Measurements from ENCODE around the gene LARGE1.

Gene LARGE1

GRCh38 chr22:33520904-33521780 is 399.1 kb downstream of the LARGE1 start:
- DNase-seq (ENCODE audit: low spot score): no peak

- no peak for DNase-seq (ENCODE audit: low spot score)
Measured at GRCh38 chr22:33519974-33520903, 400.0 kb downstream of the LARGE1 start.

- DNase-seq (ENCODE audit: low spot score): no peak
Measured at GRCh38 chr22:33519071-33519973, 401.0 kb downstream of the LARGE1 start.

GRCh38 chr22:33518405-33518804 is 401.9 kb downstream of the LARGE1 start:
- no peak for DNase-seq (ENCODE audit: low spot score)

- no peak for DNase-seq (ENCODE audit: low spot score)
Measured at GRCh38 chr22:33515795-33516194, 404.5 kb downstream of the LARGE1 start.

- DNase-seq (ENCODE audit: low spot score): no peak
Measured at GRCh38 chr22:33513388-33514338, 406.6 kb downstream of the LARGE1 start.

GRCh38 chr22:33512908-33513307 is 407.4 kb downstream of the LARGE1 start:
- no peak for DNase-seq (ENCODE audit: low spot score)

- no peak for DNase-seq (ENCODE audit: low spot score)
Measured at GRCh38 chr22:33510429-33510904, 409.8 kb downstream of the LARGE1 start.

- no peak for DNase-seq (ENCODE audit: low spot score)
Measured at GRCh38 chr22:33504941-33505625, 415.2 kb downstream of the LARGE1 start.

GRCh38 chr22:33496112-33496511 is 424.2 kb downstream of the LARGE1 start:
- no peak for DNase-seq (ENCODE audit: low spot score)

GRCh38 chr22:33493476-33494205 is 426.6 kb downstream of the LARGE1 start:
- DNase-seq (ENCODE audit: low spot score): no peak

- DNase-seq (ENCODE audit: low spot score): no peak
Measured at GRCh38 chr22:33492210-33492651, 428.0 kb downstream of the LARGE1 start.

GRCh38 chr22:33487041-33487716 is 433.1 kb downstream of the LARGE1 start:
- DNase-seq (ENCODE audit: low spot score): no peak

GRCh38 chr22:33481550-33481949 is 438.7 kb downstream of the LARGE1 start:
- DNase-seq (ENCODE audit: low spot score): no peak

- DNase-seq (ENCODE audit: low spot score): no peak
Measured at GRCh38 chr22:33477120-33478111, 442.9 kb downstream of the LARGE1 start.

GRCh38 chr22:33476716-33477115 is 443.6 kb downstream of the LARGE1 start:
- DNase-seq (ENCODE audit: low spot score): no peak

GRCh38 chr22:33476206-33476605 is 444.1 kb downstream of the LARGE1 start:
- DNase-seq (ENCODE audit: low spot score): no peak
